ENCODE results near the gene CLDN12.

DNA sequence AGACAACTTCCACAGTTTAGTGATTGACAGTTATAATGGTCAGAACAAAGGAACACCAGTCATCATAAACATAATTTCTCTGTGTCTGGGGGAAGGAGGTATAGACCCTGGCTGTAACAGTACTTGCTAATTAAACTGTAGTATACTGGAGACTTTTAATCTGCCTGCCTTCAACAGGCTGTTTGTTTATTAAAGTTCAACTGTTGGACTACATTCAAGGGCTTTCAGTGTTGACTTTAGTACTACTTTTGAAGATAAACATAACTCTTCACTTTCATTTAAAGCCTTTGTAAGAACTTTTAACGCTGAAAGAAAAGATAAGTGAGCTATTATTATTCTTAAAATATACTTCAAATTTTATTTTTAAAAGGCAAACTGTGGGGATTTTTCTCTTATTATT lies 50.7 kb downstream of the CLDN12 start:
- TF ChIP-seq, protein P1, sequence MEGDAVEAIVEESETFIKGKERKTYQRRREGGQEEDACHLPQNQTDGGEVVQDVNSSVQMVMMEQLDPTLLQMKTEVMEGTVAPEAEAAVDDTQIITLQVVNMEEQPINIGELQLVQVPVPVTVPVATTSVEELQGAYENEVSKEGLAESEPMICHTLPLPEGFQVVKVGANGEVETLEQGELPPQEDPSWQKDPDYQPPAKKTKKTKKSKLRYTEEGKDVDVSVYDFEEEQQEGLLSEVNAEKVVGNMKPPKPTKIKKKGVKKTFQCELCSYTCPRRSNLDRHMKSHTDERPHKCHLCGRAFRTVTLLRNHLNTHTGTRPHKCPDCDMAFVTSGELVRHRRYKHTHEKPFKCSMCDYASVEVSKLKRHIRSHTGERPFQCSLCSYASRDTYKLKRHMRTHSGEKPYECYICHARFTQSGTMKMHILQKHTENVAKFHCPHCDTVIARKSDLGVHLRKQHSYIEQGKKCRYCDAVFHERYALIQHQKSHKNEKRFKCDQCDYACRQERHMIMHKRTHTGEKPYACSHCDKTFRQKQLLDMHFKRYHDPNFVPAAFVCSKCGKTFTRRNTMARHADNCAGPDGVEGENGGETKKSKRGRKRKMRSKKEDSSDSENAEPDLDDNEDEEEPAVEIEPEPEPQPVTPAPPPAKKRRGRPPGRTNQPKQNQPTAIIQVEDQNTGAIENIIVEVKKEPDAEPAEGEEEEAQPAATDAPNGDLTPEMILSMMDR (IDR thresholded peaks at IDR 0.05), result no peak
- no peak for TF ChIP-seq POLR2A (IDR thresholded peaks at IDR 0.05)
